ENCODE results near the gene LRFN4. TPM values are rescaled to one million over a fixed set of nuclear protein-coding genes. Genes with fewer than 3 reads are reported as not detected.
A peak's percentile ranks its signal among the peaks of the same experiment; 100 is the strongest.

LRFN4 gene
- total and polyA plus RNA-seq, 7 donors, result 7.4 to 16.6 (median 10.7) TPM

GRCh38 chr11:66891851-66892660, 35.2 kb downstream of the LRFN4 start:
- H3K9me3 ChIP-seq, result no peaks in the 10 kb centered on the region
- DNase-seq, result peak; percentile 61 to 80
- WGBS, 3 donors, result 50 to 67% (median 52%) methylated on average over 14 of the region's 14 CpGs
- TF ChIP-seq CTCF (IDR thresholded peaks at IDR 0.05), result no peak
- H3K36me3 ChIP-seq (ENCODE audit: insufficient read depth in 1 of 2, low read depth in 1 of 2), result no peaks in the 10 kb centered on the region
- H3K27me3 ChIP-seq (ENCODE audit: insufficient read depth in 3 of 3, low read length in 2 of 3), result no peaks in the 10 kb centered on the region
- H3K4me1 ChIP-seq, result peaks cover 21% of the 10 kb centered on the region
- H3K27ac ChIP-seq, result peak overlapping the region; percentile 72
- H3K4me3 ChIP-seq, result peak overlapping the region; percentile 7
- ATAC-seq, result peak; percentile 97 to 98 (median 98)
- intact Hi-C loops (cut with DNase I), result loop anchor here (2.0 to 5.0 kb wide), 2 partner anchors 61 to 65 kb away; partner anchors contain the start of gene PC (in 1 of the 2)

GRCh38 chr11:66892911-66893310, 36.0 kb downstream of the LRFN4 start:
- intact Hi-C loops (cut with DNase I), result loop anchor here (2.0 to 5.0 kb wide), 2 partner anchors 60 to 64 kb away; partner anchors contain the start of gene PC (in 1 of the 2)
- H3K36me3 ChIP-seq (ENCODE audit: insufficient read depth in 1 of 2, low read depth in 1 of 2), result no peaks in the 10 kb centered on the region
- ATAC-seq, result no peak

GRCh38 chr11:66894141-66894540, 37.3 kb downstream of the LRFN4 start:
- Histone ChIP-seq H3K4me1 (peaks cover 14% of the 10 kb centered on the region), H3K27me3 (ENCODE audit: insufficient read depth in 3 of 3, low read length in 2 of 3) (no peaks in the 10 kb centered on the region), H3K9me3 (no peaks in the 10 kb centered on the region), H3K27ac (no peak overlapping the region), H3K36me3 (ENCODE audit: insufficient read depth in 1 of 2, low read depth in 1 of 2) (no peaks in the 10 kb centered on the region), H3K4me3 (no peak overlapping the region)
- ATAC-seq (no peak), DNase-seq (peak in 1 of 2 donors; percentile 17)
- WGBS, 3 donors, result 67 to 74% (median 73%) methylated on average over 2 of the region's 2 CpGs
- intact Hi-C loops (cut with DNase I), result loop anchor here in 1 of 2 donors (5.0 kb wide), 1 partner anchor 63 kb away; the partner anchor contains the start of gene PC
- no peak for TF ChIP-seq CTCF (IDR thresholded peaks at IDR 0.05)

More at GRCh38 chr11:66892911-66893310, 36.0 kb downstream of the LRFN4 start:
- peak in 1 of 2 donors; percentile 29 for DNase-seq
- Histone ChIP-seq H3K4me1 (peaks cover 14% of the 10 kb centered on the region), H3K4me3 (peak overlapping the region; percentile 7), H3K9me3 (no peaks in the 10 kb centered on the region), H3K27ac (peak overlapping the region; percentile 72), H3K27me3 (ENCODE audit: insufficient read depth in 3 of 3, low read length in 2 of 3) (no peaks in the 10 kb centered on the region)
- WGBS, 3 donors, result 47 to 64% (median 56%) methylated on average over 6 of the region's 6 CpGs
- TF ChIP-seq CTCF (IDR thresholded peaks at IDR 0.05), result no peak

GRCh38 chr11:66901964-66902390, 45.1 kb downstream of the LRFN4 start:
- TF ChIP-seq CTCF (IDR thresholded peaks at IDR 0.05), result no peak
- ATAC-seq, result no peak
- Histone ChIP-seq H3K27ac (no peak overlapping the region), H3K9me3 (no peaks in the 10 kb centered on the region), H3K4me1 (peaks cover 5% of the 10 kb centered on the region), H3K4me3 (no peak overlapping the region), H3K27me3 (ENCODE audit: insufficient read depth in 3 of 3, low read length in 2 of 3) (no peaks in the 10 kb centered on the region), H3K36me3 (ENCODE audit: insufficient read depth in 1 of 2, low read depth in 1 of 2) (no peaks in the 10 kb centered on the region)
- WGBS, 3 donors, result 90 to 93% (median 90%) methylated on average over 7 of the region's 7 CpGs
- intact Hi-C loops (cut with DNase I), result no loop called here
- DNase-seq, result peak in 1 of 2 donors; percentile 6
